Lower lobe of right lung (tissue), 2 donors: ENCODE results near the gene GMEB2. TPM values are rescaled to one million over a fixed set of nuclear protein-coding genes. Genes with fewer than 3 reads are reported as not detected.

Experiments used
- ATAC-seq, 2 donors: fragments of 200-7000 bp; cut with Tn5 transposase; one replicate each; pipeline ENCODE4 v1.9.1; 2020 to 2022; ENCODE audit warnings: mild to moderate bottlenecking in 2 of 2, moderate library complexity in 2 of 2
- DNase-seq: peaks from one replicate; pipeline ENCODE4 v3.0.0-alpha.2; 2020
- H3K27ac ChIP-seq: fragments of 200-600 bp; one replicate; pipeline ENCODE4 v1.8.0; 2022
- H3K27me3 ChIP-seq: fragments of 200-600 bp; one replicate; pipeline ENCODE4 v1.8.0; 2022; ENCODE audit warnings: low read depth
- H3K36me3 ChIP-seq: fragments of 200-600 bp; one replicate; pipeline ENCODE4 v1.8.0; 2022; ENCODE audit warnings: mild to moderate bottlenecking
- H3K4me1 ChIP-seq: fragments of 200-600 bp; one replicate; pipeline ENCODE4 v1.8.0; 2022
- H3K4me3 ChIP-seq: fragments of 200-600 bp; one replicate; pipeline ENCODE4 v1.8.0; 2022; ENCODE audit warnings: mild to moderate bottlenecking
- H3K9me3 ChIP-seq: fragments of 200-600 bp; one replicate; pipeline ENCODE4 v1.8.0; 2022
- intact Hi-C: fragments of 100-400 bp; cut with DNase I; formaldehyde crosslinking; loops from one replicate; pipeline ENCODE4 v1.11.0; 2022
- total RNA-seq: library from RNA; stranded (reverse); fragmentation: NEBNext Ultra II Directional; extraction: Animal tissue kit (Norgen Biotek cat#: 25700); gene quantifications from one replicate; pipeline ENCODE4 v1.2.1, GENCODE V29; 2021
- TF ChIP-seq, protein P1 (sequence below): fragments of 200-600 bp; IDR thresholded peaks from one replicate; pipeline ENCODE4 v1.8.0; 2022; ENCODE audit warnings: antibody characterized with exemption, mild to moderate bottlenecking
- donor health status: DM: no; HTN: yes; CAD: no; lungs with severe emphysema.

The GMEB2 gene
- total RNA-seq, 1 donor from 2014 or later: 9.7 TPM

DNA sequence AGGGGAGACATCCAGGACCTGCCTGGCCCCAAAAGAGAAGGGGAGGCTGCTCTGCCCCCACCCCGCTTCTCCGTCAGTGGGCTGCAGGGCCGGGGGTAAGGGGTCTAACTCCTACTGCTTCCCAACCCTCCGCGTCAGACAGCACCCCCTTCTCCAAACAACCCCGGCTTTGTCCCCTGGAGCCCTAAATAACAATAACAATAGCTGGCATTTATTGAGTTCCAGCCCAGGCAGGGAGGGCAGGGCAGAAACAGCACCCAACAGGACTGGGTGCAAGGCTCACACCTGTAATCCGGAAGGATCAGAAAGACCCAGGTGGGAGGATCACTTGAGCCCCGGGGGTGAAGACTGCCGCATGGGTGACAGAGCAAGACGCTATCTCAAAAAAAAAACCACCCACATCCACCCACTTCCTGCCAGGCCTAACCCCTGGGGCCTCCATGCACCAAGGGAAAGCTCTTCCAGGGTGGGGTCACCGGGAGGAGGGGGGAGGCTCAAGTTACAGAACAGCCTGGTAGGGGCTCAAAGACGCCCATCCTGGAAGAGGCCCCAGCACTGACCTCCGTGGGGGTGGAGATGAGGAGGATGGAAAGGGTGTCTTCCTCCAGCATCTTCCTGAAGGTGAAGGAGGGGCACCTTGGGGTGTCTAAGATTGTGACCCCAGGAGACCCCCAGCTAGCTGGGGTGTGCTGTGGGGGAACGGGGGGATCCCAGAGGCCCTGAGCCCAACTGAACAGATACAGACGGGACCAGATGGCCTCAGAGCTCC, 74.2 kb downstream of the GMEB2 start:
- ATAC-seq (no peak), DNase-seq (no peak)
- no peaks in the 10 kb centered on the region for H3K36me3 ChIP-seq
- intact Hi-C loops: no loop called here
- no peak overlapping the region for H3K27ac ChIP-seq
- H3K4me1 ChIP-seq: peaks cover 11% of the 10 kb centered on the region
- TF ChIP-seq, protein P1, sequence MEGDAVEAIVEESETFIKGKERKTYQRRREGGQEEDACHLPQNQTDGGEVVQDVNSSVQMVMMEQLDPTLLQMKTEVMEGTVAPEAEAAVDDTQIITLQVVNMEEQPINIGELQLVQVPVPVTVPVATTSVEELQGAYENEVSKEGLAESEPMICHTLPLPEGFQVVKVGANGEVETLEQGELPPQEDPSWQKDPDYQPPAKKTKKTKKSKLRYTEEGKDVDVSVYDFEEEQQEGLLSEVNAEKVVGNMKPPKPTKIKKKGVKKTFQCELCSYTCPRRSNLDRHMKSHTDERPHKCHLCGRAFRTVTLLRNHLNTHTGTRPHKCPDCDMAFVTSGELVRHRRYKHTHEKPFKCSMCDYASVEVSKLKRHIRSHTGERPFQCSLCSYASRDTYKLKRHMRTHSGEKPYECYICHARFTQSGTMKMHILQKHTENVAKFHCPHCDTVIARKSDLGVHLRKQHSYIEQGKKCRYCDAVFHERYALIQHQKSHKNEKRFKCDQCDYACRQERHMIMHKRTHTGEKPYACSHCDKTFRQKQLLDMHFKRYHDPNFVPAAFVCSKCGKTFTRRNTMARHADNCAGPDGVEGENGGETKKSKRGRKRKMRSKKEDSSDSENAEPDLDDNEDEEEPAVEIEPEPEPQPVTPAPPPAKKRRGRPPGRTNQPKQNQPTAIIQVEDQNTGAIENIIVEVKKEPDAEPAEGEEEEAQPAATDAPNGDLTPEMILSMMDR: no peak
- H3K9me3 ChIP-seq: no peaks in the 10 kb centered on the region
- H3K4me3 ChIP-seq: no peak overlapping the region
- H3K27me3 ChIP-seq: peaks cover 12% of the 10 kb centered on the region

DNA sequence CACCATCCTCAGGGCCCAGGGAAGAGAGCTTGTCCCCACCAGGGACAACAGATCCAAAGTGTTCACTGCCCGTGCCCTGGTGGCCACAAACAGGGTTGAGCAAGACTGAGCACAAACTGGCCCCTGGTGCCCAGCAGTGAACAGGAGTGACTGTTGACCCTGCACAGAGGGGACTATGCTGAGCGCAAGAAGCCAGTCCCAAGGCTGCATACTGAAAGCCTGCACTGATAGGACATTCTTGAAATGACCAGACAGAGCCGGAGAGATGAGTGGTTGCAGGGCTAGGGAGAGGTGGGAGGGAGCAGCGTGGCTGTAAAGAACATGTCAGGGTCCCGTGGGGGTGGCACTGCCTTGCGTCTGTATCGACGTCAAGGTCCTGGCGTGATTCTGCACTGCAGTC, 75.8 kb downstream of the GMEB2 start:
- no peaks in the 10 kb centered on the region for H3K36me3 ChIP-seq
- DNase-seq (no peak), ATAC-seq (no peak)
- no peak overlapping the region for H3K4me3 ChIP-seq
- intact Hi-C loops: no loop called here
- H3K27ac ChIP-seq: no peak overlapping the region
- peaks cover 22% of the 10 kb centered on the region for H3K27me3 ChIP-seq
- TF ChIP-seq, protein P1: no peak
- no peaks in the 10 kb centered on the region for H3K9me3 ChIP-seq
- peaks cover 11% of the 10 kb centered on the region for H3K4me1 ChIP-seq

DNA sequence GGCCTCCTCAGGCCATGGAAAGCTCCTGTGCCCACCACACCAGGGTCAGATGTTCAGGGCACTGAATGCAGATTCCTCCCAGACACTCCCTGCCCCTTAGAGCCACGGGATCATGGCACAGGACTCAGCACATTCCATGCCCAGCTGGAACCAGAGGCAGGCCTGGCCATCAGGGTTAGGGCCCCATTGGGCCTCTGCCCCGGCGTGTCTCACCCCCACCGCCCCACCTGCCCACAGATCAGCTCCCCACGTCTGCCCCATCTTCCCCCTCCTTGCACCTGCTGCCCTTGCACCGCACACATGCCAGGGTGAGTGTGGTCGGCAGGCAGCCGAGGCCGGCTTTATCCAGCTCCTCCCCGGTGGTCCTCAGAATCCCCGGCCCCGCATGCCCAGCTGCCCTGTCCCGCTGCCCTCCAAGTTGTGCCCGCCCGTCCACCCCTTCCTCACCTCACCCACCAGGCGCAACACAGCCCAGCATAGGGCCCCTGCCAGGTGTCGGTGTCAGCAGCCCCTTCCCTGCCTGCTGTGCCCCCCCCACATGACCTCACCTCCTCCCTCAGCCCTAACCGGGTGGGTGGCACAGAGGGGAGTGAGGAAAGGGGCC, 77.1 kb downstream of the GMEB2 start:
- DNase-seq: no peak
- TF ChIP-seq, protein P1: no peak
- intact Hi-C loops: no loop called here

DNA sequence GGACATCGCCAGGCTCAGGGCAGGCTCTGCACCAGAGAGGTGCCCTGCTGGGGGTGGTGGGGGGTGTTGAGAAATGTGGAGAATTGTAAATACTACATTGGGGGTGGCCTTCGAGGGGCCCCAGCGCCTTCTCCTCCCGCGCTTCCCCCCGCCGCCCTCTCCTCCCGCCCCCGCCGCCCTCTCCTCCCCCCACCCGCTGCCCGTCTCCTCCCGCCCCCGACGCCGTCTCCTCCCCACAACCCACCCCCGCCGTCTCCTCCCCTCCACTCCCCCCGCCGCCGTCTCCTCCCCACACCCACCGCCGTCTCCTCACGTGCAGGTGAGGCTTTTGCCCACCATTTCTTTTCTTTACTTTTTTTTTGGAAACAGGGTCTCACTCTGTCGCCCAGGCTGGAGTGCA, 77.9 kb downstream of the GMEB2 start:
- ATAC-seq (no peak), DNase-seq (no peak)
- no peaks in the 10 kb centered on the region for H3K9me3 ChIP-seq
- peaks cover 22% of the 10 kb centered on the region for H3K27me3 ChIP-seq
- TF ChIP-seq, protein P1: no peak
- intact Hi-C loops: no loop called here
- no peak overlapping the region for H3K4me3 ChIP-seq
- H3K4me1 ChIP-seq: peaks cover 4% of the 10 kb centered on the region
- no peaks in the 10 kb centered on the region for H3K36me3 ChIP-seq
- H3K27ac ChIP-seq: no peak overlapping the region

More for the DNA sequence above, 77.1 kb downstream of the GMEB2 start:
- Histone ChIP-seq H3K27ac (no peak overlapping the region), H3K36me3 (no peaks in the 10 kb centered on the region), H3K27me3 (peaks cover 22% of the 10 kb centered on the region), H3K9me3 (no peaks in the 10 kb centered on the region), H3K4me1 (peaks cover 11% of the 10 kb centered on the region), H3K4me3 (no peak overlapping the region)
- ATAC-seq: no peak

DNA sequence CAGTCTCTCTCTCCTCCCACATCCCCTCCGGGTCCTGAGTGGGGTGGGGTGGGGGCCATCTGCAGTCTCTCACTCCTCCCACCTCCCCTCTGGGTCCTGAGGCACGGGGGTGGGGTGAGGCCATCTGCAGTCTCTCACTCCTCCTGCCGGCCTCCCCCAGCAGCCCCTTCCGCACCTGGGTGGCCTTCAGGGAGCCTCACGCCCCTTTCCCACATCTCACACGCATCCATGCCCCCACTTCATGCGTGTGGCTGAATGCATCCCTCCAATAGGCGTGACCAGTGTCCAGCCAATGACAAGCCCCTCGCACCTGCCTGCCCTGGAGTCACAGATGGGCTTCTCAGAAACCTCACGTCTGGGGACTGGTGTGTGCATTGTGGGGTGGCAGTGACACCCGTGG, 78.4 kb downstream of the GMEB2 start:
- Histone ChIP-seq H3K27me3 (peaks cover 22% of the 10 kb centered on the region), H3K36me3 (no peaks in the 10 kb centered on the region), H3K9me3 (no peaks in the 10 kb centered on the region), H3K27ac (no peak overlapping the region), H3K4me1 (peaks cover under 1% of the 10 kb centered on the region), H3K4me3 (no peak overlapping the region)
- intact Hi-C loops: no loop called here
- TF ChIP-seq, protein P1: no peak
- DNase-seq: no peak
- no peak for ATAC-seq
